ENCODE data around the gene FAM184A. TPM values are rescaled to one million over a fixed set of nuclear protein-coding genes. Genes with fewer than 3 reads are reported as not detected.

Gene FAM184A
- total and polyA plus RNA-seq, 2 of the 8 experiments (the other 6 are each of a cell fraction or from before 2014, with no cell fraction given) = 6.3 to 11.3 TPM

GRCh38 chr6:119102901-119103300 lies 24.4 kb upstream of the FAM184A start (continued):
- no peak for TF ChIP-seq SP4 (IDR thresholded peaks at IDR 0.05; ENCODE audit: low read length)
- no peak for TF ChIP-seq CBX8 (IDR thresholded peaks at IDR 0.05; ENCODE audit: borderline replicate concordance, low read depth, low read length)
- no peak for TF ChIP-seq MAFK (IDR thresholded peaks at IDR 0.05; ENCODE audit: low read depth, low read length)
- no peak for TF ChIP-seq RBBP5 (IDR thresholded peaks at IDR 0.05; ENCODE audit: borderline replicate concordance, low read depth, low read length)
- TF ChIP-seq HDAC6 (IDR thresholded peaks at IDR 0.05; ENCODE audit: low read depth, low read length) = no peak
